ENCODE results near the gene CHGA.

- no peak for TF ChIP-seq CTCF (IDR thresholded peaks at IDR 0.05; ENCODE audit: poor library complexity)
- no peak for TF ChIP-seq EZH2 (IDR thresholded peaks at IDR 0.05; ENCODE audit: borderline replicate concordance)
- no peak for TF ChIP-seq EZH2phosphoT487 (IDR thresholded peaks at IDR 0.05; ENCODE audit: low read depth, severe bottlenecking, unreplicated experiment)
These were observed 46.5 kb downstream of the CHGA start for GRCh38 chr14:92969430-92969829.

Measured in hepatocyte (in vitro differentiated cells).